Calu3 (cell line): ENCODE data around the gene TNFAIP8. TPM values are rescaled to one million over a fixed set of nuclear protein-coding genes. Genes with fewer than 3 reads are reported as not detected.

Source experiments
- BruUV-seq: library from RNA; stranded (reverse); fragments of 400-500 nt; replicated peaks from 2 replicates; lab custom pipeline; 2021; lab: Mats Ljungman, UMichigan
- CTCF ChIA-PET: fragments of 300-600 bp; sonication (Branson Sonifier 250); formaldehyde crosslinking; loops from one replicate; lab custom pipeline; 2022; ENCODE audit warnings: antibody characterized with exemption; lab: Charles Lee
- DNase-seq: peaks from one replicate; pipeline ENCODE4 v3.0.0; 2022
- H3K27ac Mint-ChIP-seq: one replicate; pipeline ENCODE4 v1.8.0; 2022; ENCODE audit warnings: mixed read lengths; ENCODE audit not compliant: unreplicated experiment
- H3K27me3 Mint-ChIP-seq: one replicate; pipeline ENCODE4 v1.8.0; 2022; ENCODE audit warnings: mixed read lengths; ENCODE audit not compliant: unreplicated experiment
- H3K36me3 Mint-ChIP-seq: one replicate; pipeline ENCODE4 v1.8.0; 2022; ENCODE audit warnings: mild to moderate bottlenecking, moderate library complexity, mixed read lengths; ENCODE audit not compliant: insufficient read depth, unreplicated experiment
- H3K4me1 Mint-ChIP-seq: one replicate; pipeline ENCODE4 v1.8.0; 2022; ENCODE audit warnings: mild to moderate bottlenecking, low read depth, mixed read lengths; ENCODE audit not compliant: unreplicated experiment
- H3K4me3 Mint-ChIP-seq: one replicate; pipeline ENCODE4 v1.8.0; 2022; ENCODE audit warnings: mild to moderate bottlenecking, low read depth, moderate library complexity, mixed read lengths; ENCODE audit not compliant: unreplicated experiment
- H3K9me3 Mint-ChIP-seq: one replicate; pipeline ENCODE4 v1.8.0; 2022; ENCODE audit warnings: low read depth, mixed read lengths; ENCODE audit not compliant: unreplicated experiment
- CTCF ChIP-seq: fragments of 200-600 bp; IDR thresholded peaks from one replicate; pipeline ENCODE4 v1.8.0; 2022; ENCODE audit warnings: antibody characterized with exemption; ENCODE audit not compliant: unreplicated experiment
- intact Hi-C: fragments of 100-400 bp; cut with micrococcal nuclease; formaldehyde crosslinking; loops from one replicate; pipeline ENCODE4 v1.10.0; 2022; ENCODE audit not compliant: unreplicated experiment
- total RNA-seq: library from RNA; stranded (reverse); gene quantifications from 2 replicates; pipeline ENCODE4 v1.2.3, GENCODE V29; 2022

Gene TNFAIP8
- total RNA-seq, 1 experiment from 2014 or later = 30.6 TPM

- Mint-ChIP-seq H3K9me3 (no peaks in the 10 kb centered on the region), H3K27me3 (no peaks in the 10 kb centered on the region), H3K4me1 (peaks cover 41% of the 10 kb centered on the region), H3K4me3 (peak overlapping the region; percentile 9), H3K36me3 (peaks cover 10% of the 10 kb centered on the region), H3K27ac (peak overlapping the region; percentile 66)
- intact Hi-C loops = no loop called here
- no peak for DNase-seq
- CTCF ChIA-PET = interaction anchor here (0.5 to 1.4 kb wide), 6 partner anchors 7 to 56 kb away, joined by 3 to 8 read pairs (median 3); no protein-coding TSS in a partner anchor
- TSS peak; percentile 95 for BruUV-seq
- no peak for TF ChIP-seq CTCF
Measured at GRCh38 chr5:119323601-119324000, 32.2 kb upstream of the TNFAIP8 start.

- Mint-ChIP-seq H3K27me3 (no peaks in the 10 kb centered on the region), H3K4me3 (no peak overlapping the region), H3K4me1 (peaks cover 42% of the 10 kb centered on the region), H3K9me3 (no peaks in the 10 kb centered on the region), H3K36me3 (peaks cover 10% of the 10 kb centered on the region), H3K27ac (no peak overlapping the region)
- DNase-seq = no peak
- TF ChIP-seq CTCF = no peak
- intact Hi-C loops = no loop called here
- CTCF ChIA-PET = interaction anchor here (0.6 kb wide), 1 partner anchor 20 kb away, joined by 8 read pairs; no protein-coding TSS in a partner anchor
- BruUV-seq = no TSS peak
Measured at GRCh38 chr5:119324842-119325241, 31.0 kb upstream of the TNFAIP8 start.

GRCh38 chr5:119327018-119327417 lies 28.8 kb upstream of the TNFAIP8 start:
- intact Hi-C loops = no loop called here
- Mint-ChIP-seq H3K27ac (no peak overlapping the region), H3K4me3 (no peak overlapping the region), H3K27me3 (no peaks in the 10 kb centered on the region), H3K4me1 (peaks cover 32% of the 10 kb centered on the region), H3K9me3 (no peaks in the 10 kb centered on the region), H3K36me3 (peaks cover 10% of the 10 kb centered on the region)
- CTCF ChIA-PET = no interaction called here
- no peak for DNase-seq
- no TSS peak for BruUV-seq
- TF ChIP-seq CTCF = no peak

DNA sequence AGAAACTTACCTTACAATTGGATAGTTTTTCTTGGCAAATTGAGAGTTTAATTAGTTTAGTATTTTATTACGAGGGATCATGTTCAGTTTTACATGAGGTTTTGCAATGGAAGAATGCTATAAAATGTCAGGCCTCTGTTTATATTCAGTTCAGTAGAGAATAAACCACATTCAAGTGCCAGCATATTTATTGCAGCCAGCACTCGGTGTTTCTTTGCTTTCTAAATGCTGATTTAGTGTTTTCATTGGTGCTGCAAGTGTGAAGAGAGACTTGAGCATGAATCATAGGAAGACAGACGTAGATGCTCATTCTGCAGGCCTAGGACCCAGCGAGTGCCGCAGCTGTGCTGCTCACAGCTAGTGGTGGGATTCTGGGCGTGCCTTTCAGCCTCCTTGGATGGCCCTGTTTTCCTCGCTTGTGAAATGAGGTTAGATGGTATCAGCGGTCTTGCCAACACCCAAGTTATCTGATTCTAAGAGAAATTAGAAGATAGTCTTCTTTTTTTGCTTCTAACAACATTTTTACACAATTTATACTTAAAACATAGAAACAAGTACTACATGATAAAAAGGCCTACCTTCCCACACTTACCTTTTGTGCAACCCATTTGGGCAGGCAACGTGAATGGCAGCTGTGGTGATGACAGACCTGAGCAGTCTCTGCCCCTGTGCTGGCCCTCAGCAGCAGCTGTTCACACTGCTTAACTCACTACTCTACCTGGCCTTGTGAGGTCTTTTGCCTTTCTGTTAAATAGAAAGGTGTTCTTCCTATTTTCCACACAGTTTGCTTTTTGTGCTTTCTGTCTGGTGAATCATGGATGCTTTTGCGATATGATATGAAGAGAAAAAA lies 26.8 kb upstream of the TNFAIP8 start:
- CTCF ChIA-PET = no interaction called here
- BruUV-seq = no TSS peak
- Mint-ChIP-seq H3K4me3 (no peak overlapping the region), H3K36me3 (no peaks in the 10 kb centered on the region), H3K4me1 (peaks cover 36% of the 10 kb centered on the region), H3K27me3 (no peaks in the 10 kb centered on the region), H3K9me3 (no peaks in the 10 kb centered on the region), H3K27ac (peak overlapping the region; percentile 6)
- TF ChIP-seq CTCF = no peak
- DNase-seq = no peak
- intact Hi-C loops = no loop called here
